ENCODE measurements around the gene ASPSCR1. TPM values are rescaled to one million over a fixed set of nuclear protein-coding genes. Genes with fewer than 3 reads are reported as not detected.
A peak's percentile ranks its signal among the peaks of the same experiment; 100 is the strongest.

ASPSCR1 gene
- total RNA-seq, 1 donor from 2014 or later = 25.4 TPM

GRCh38 chr17:82025401-82026107 is 48.1 kb downstream of the ASPSCR1 start:
- ATAC-seq (ENCODE audit: poor library complexity) = no peak
- intact Hi-C loops (cut with DNase I) = no loop called here
- DNase-seq = no peak

- intact Hi-C loops (cut with DNase I) = loop anchor here (2.0 kb wide), 1 partner anchor 127 kb away; no protein-coding TSS in a partner anchor
- ATAC-seq (ENCODE audit: poor library complexity) = no peak
- DNase-seq = no peak
Observed at GRCh38 chr17:82028246-82028645, 50.8 kb downstream of the ASPSCR1 start.

- intact Hi-C loops (cut with DNase I) = loop anchor here (2.0 kb wide), 1 partner anchor 126 kb away; no protein-coding TSS in a partner anchor
- ATAC-seq (ENCODE audit: poor library complexity) = no peak
- DNase-seq = no peak
Observed at GRCh38 chr17:82028966-82029365, 51.5 kb downstream of the ASPSCR1 start.

- peak; percentile 76 for DNase-seq
- intact Hi-C loops (cut with DNase I) = loop anchor here (2.0 kb wide), 1 partner anchor 125 kb away; no protein-coding TSS in a partner anchor
Observed at GRCh38 chr17:82029391-82029790, 52.0 kb downstream of the ASPSCR1 start.

GRCh38 chr17:82029990-82030469 is 52.6 kb downstream of the ASPSCR1 start:
- no peak for DNase-seq
- intact Hi-C loops (cut with DNase I) = loop anchor here (2.0 kb wide), 1 partner anchor 125 kb away; no protein-coding TSS in a partner anchor
- peak; percentile 1 for ATAC-seq (ENCODE audit: poor library complexity)

More at GRCh38 chr17:82029391-82029790, 52.0 kb downstream of the ASPSCR1 start:
- ATAC-seq (ENCODE audit: poor library complexity) = peak; percentile 55

GRCh38 chr17:82030470-82031302 is 53.3 kb downstream of the ASPSCR1 start:
- intact Hi-C loops (cut with DNase I) = no loop called here
- peak; percentile 90 for DNase-seq
- peak; percentile 92 for ATAC-seq (ENCODE audit: poor library complexity)

- DNase-seq (no peak), ATAC-seq (ENCODE audit: poor library complexity) (no peak)
- intact Hi-C loops (cut with DNase I) = no loop called here
Observed at GRCh38 chr17:82031303-82031884, 54.0 kb downstream of the ASPSCR1 start, which contains the start of gene RAC3. Gene RAC3 (plus strand): TSS chr17:82031678. CDS start chr17:82031762, 84 bp downstream.

- intact Hi-C loops (cut with DNase I) = no loop called here
- DNase-seq (no peak), ATAC-seq (ENCODE audit: poor library complexity) (no peak)
Observed at GRCh38 chr17:82031885-82032627, 54.6 kb downstream of the ASPSCR1 start.

GRCh38 chr17:82033359-82034085 is 56.1 kb downstream of the ASPSCR1 start:
- intact Hi-C loops (cut with DNase I) = no loop called here

GRCh38 chr17:82034371-82035011 is 57.1 kb downstream of the ASPSCR1 start:
- intact Hi-C loops (cut with DNase I) = loop anchor here (5.0 kb wide), 1 partner anchor 63 kb away; the partner anchor contains the start of gene FASN
- ATAC-seq (ENCODE audit: poor library complexity) (no peak), DNase-seq (no peak)

More at GRCh38 chr17:82033359-82034085, 56.1 kb downstream of the ASPSCR1 start:
- DNase-seq (no peak), ATAC-seq (ENCODE audit: poor library complexity) (no peak)

- ATAC-seq (ENCODE audit: poor library complexity) = no peak
Observed at GRCh38 chr17:82035488-82035887, 58.1 kb downstream of the ASPSCR1 start.

GRCh38 chr17:82035956-82036633 is 58.7 kb downstream of the ASPSCR1 start:
- ATAC-seq (ENCODE audit: poor library complexity) = no peak
- intact Hi-C loops (cut with DNase I) = loop anchor here (5.0 kb wide), 1 partner anchor 61 kb away; the partner anchor contains the start of gene FASN

More at GRCh38 chr17:82035488-82035887, 58.1 kb downstream of the ASPSCR1 start:
- intact Hi-C loops (cut with DNase I) = loop anchor here (5.0 kb wide), 1 partner anchor 62 kb away; the partner anchor contains the start of gene FASN
- DNase-seq = no peak

GRCh38 chr17:82036634-82037091 is 59.2 kb downstream of the ASPSCR1 start:
- intact Hi-C loops (cut with DNase I) = loop anchor here (5.0 kb wide), 1 partner anchor 61 kb away; the partner anchor contains the start of gene FASN
- ATAC-seq (ENCODE audit: poor library complexity) = no peak
- DNase-seq = no peak

More at GRCh38 chr17:82035956-82036633, 58.7 kb downstream of the ASPSCR1 start:
- no peak for DNase-seq

GRCh38 chr17:82037092-82037888 is 59.9 kb downstream of the ASPSCR1 start, which contains the start of gene DCXR:
Gene DCXR (minus strand): TSS chr17:82037697. CDS start chr17:82037682, 15 bp downstream.
- DNase-seq (peak; percentile 99), ATAC-seq (ENCODE audit: poor library complexity) (peak; percentile 98)
- intact Hi-C loops (cut with DNase I) = loop anchor here (5.0 kb wide), 1 partner anchor 60 kb away; the partner anchor contains the start of gene FASN

- ATAC-seq (ENCODE audit: poor library complexity) = no peak
- intact Hi-C loops (cut with DNase I) = loop anchor here (5.0 kb wide), 1 partner anchor 59 kb away; the partner anchor contains the start of gene FASN
- DNase-seq = no peak
Observed at GRCh38 chr17:82037889-82038195, 60.4 kb downstream of the ASPSCR1 start.
